NCI-H510A (cell line): ENCODE results near the gene ESYT1.
"Not testable (repeated sequence)": the region's sequence is repeated elsewhere in the genome, so short reads cannot be mapped to it uniquely, and the experiment has no call there.

ENCODE experiments used
- DNase-seq: peaks from one replicate; lab custom pipeline; 2025; lab: John Stamatoyannopoulos, UW

The ESYT1 gene

GRCh38 chr12:56104109-56104814 lies 23.8 kb upstream of the ESYT1 start, which contains the start of gene PA2G4:
Gene PA2G4, plus strand, starts transcription at chr12:56104559. Its CDS starts 179 bp downstream, at chr12:56104738.
- DNase-seq: peak; percentile 98

GRCh38 chr12:56104815-56105608 lies 23.1 kb upstream of the ESYT1 start:
- DNase-seq: no peak

- no peak for DNase-seq
These were observed 22.5 kb upstream of the ESYT1 start for GRCh38 chr12:56105609-56105902.

GRCh38 chr12:56107242-56107641 lies 20.8 kb upstream of the ESYT1 start:
- no peak for DNase-seq

- no peak for DNase-seq
These were observed 17.5 kb upstream of the ESYT1 start for GRCh38 chr12:56110571-56110970.

- DNase-seq: no peak
These were observed 14.0 kb upstream of the ESYT1 start for GRCh38 chr12:56114084-56114483.

- no peak for DNase-seq
These were observed 12.7 kb upstream of the ESYT1 start for GRCh38 chr12:56115329-56115728.

GRCh38 chr12:56116267-56117081 lies 11.6 kb upstream of the ESYT1 start, which contains the start of gene RPL41:
Gene RPL41, plus strand, starts transcription at chr12:56116633.
- peak; percentile 80 for DNase-seq

GRCh38 chr12:56117082-56117706 lies 10.9 kb upstream of the ESYT1 start:
- DNase-seq: not testable (repeated sequence)

- peak; percentile 98 for DNase-seq
These were observed 10.0 kb upstream of the ESYT1 start, which contains the start of gene ZC3H10 for GRCh38 chr12:56117778-56118687. Gene ZC3H10, plus strand, starts transcription at chr12:56118266. Its CDS starts 2,297 bp downstream, at chr12:56120563.

- DNase-seq: no peak
These were observed 9.2 kb upstream of the ESYT1 start for GRCh38 chr12:56118688-56119357.

GRCh38 chr12:56119361-56119796 lies 8.7 kb upstream of the ESYT1 start:
- peak; percentile 57 for DNase-seq

- DNase-seq: no peak
These were observed 7.8 kb upstream of the ESYT1 start for GRCh38 chr12:56120158-56120846.

- no peak for DNase-seq
These were observed 6.7 kb upstream of the ESYT1 start for GRCh38 chr12:56121204-56121870.

- DNase-seq: peak; percentile 21
These were observed 5.4 kb upstream of the ESYT1 start for GRCh38 chr12:56122637-56123036.

- DNase-seq: no peak
These were observed 3.9 kb upstream of the ESYT1 start for GRCh38 chr12:56124133-56124532.

GRCh38 chr12:56126732-56127239 lies 1.3 kb upstream of the ESYT1 start:
- DNase-seq: no peak

GRCh38 chr12:56127485-56127887 lies 581 bp upstream of the ESYT1 start:
- DNase-seq: no peak

GRCh38 chr12:56128670-56129205 lies 671 bp downstream of the ESYT1 start:
- DNase-seq: no peak
